ENCODE data around the gene ARHGEF37. TPM values are rescaled to one million over a fixed set of nuclear protein-coding genes. Genes with fewer than 3 reads are reported as not detected.

Gene ARHGEF37
- total and polyA plus RNA-seq, 5 donors from 2014 or later: 0.20 to 1.8 (median 0.50) TPM; not detected in 1

- H3K36me3 ChIP-seq (ENCODE audit: control insufficient read depth, insufficient read depth, low read length): no peaks in the 10 kb centered on the region
- DNase-seq (no peak), ATAC-seq (ENCODE audit: low read depth in 2 of 2) (no peak)
- H3K36me3 Mint-ChIP-seq: no peaks in the 10 kb centered on the region
- H3K9me3 Mint-ChIP-seq: peaks cover 0 to 1% (median 0%) of the 10 kb centered on the region in 7 donors
- peaks cover 26% of the 10 kb centered on the region for H3K27me3 Mint-ChIP-seq
- no peak overlapping the region for H3K27ac Mint-ChIP-seq
- H3K9me3 ChIP-seq (ENCODE audit: control insufficient read depth in 2 of 2, low read length in 2 of 2): no peaks in the 10 kb centered on the region
- no peak overlapping the region for H3K27ac ChIP-seq (ENCODE audit: insufficient read depth, low read length, poor library complexity, severe bottlenecking)
- no peaks in the 10 kb centered on the region for H3K4me1 Mint-ChIP-seq
- peaks cover 18% of the 10 kb centered on the region for H3K27me3 ChIP-seq (ENCODE audit: control insufficient read depth, insufficient read depth, low read length)
- H3K4me1 ChIP-seq (ENCODE audit: control insufficient read depth, insufficient read depth, low read length, poor library complexity, severe bottlenecking): no peaks in the 10 kb centered on the region
- H3K4me3 ChIP-seq (ENCODE audit: low read depth, low read length): no peak overlapping the region
- no peak overlapping the region for H3K4me3 Mint-ChIP-seq
Observed at GRCh38 chr5:149684371-149684770, 103.1 kb downstream of the ARHGEF37 start.

Other genes starting within 250 kb of the ARHGEF37 start
- 25.9 TPM for gene GRPEL2, start 236.0 kb upstream of the ARHGEF37 start, total RNA-seq
- gene GRPEL2, start 236.0 kb upstream of the ARHGEF37 start, polyA plus RNA-seq: 10 to 100 TPM; 11.0 to 13.1 (median 11.4) TPM
- gene PCYOX1L, start 223.5 kb upstream of the ARHGEF37 start, total RNA-seq: 39.7 TPM
- gene PCYOX1L, start 223.5 kb upstream of the ARHGEF37 start, polyA plus RNA-seq: 10 to 100 TPM; 17.7 to 22.0 (median 19.3) TPM
- gene IL17B, start 202.2 kb upstream of the ARHGEF37 start, total RNA-seq: not detected
- gene IL17B, start 202.2 kb upstream of the ARHGEF37 start, polyA plus RNA-seq: not detected
- 234 TPM for gene CSNK1A1, start 30.1 kb upstream of the ARHGEF37 start, total RNA-seq
- gene CSNK1A1, start 30.1 kb upstream of the ARHGEF37 start, polyA plus RNA-seq: 100 to 1,000 TPM; 134 to 152 (median 147) TPM
- gene PPARGC1B, start 148.8 kb downstream of the ARHGEF37 start, total RNA-seq: 5.4 TPM
- under 1 TPM; 0.25 to 0.86 (median 0.56) TPM for gene PPARGC1B, start 148.8 kb downstream of the ARHGEF37 start, polyA plus RNA-seq

All from CD4-positive, CD25-positive, alpha-beta regulatory T cell (primary cell).